Stimulated activated CD4-positive, alpha-beta T cell treated with anti-CD3 and anti-CD28 coated beads, TNF-alpha, amount 100 ng/mL, for 48 hours (primary cell): ENCODE results near the gene HDAC2.
A peak's percentile ranks its signal among the peaks of the same experiment; 100 is the strongest.
"Not testable (repeated sequence)": the region's sequence is repeated elsewhere in the genome, so short reads cannot be mapped to it uniquely, and the experiment has no call there.

Experiments used
- DNase-seq, 3 donors: peaks; one replicate each; pipeline ENCODE4 v3.0.0-alpha.2; 2020; ENCODE audit warnings: low read depth in 3 of 3

HDAC2 gene

DNA sequence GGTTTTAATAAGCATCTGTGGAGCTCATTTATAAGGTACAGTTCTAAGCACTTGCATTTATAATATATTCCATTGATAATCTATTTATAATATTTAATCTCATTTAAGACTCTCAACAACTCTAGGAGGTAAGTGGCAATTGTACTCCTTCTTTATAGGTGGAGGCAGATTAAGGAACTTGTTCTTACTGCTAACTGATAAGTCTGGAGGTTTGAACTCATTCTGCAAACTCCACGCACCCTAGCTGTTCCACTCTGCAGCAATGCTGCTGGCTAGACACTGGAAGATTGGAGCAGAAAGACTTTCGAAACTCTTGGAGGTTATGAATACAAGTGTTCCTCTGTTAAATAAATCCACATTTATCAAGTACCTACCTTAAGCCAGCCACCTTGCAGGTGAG is 793 bp upstream of the HDAC2 start:
- DNase-seq: no peak

DNA sequence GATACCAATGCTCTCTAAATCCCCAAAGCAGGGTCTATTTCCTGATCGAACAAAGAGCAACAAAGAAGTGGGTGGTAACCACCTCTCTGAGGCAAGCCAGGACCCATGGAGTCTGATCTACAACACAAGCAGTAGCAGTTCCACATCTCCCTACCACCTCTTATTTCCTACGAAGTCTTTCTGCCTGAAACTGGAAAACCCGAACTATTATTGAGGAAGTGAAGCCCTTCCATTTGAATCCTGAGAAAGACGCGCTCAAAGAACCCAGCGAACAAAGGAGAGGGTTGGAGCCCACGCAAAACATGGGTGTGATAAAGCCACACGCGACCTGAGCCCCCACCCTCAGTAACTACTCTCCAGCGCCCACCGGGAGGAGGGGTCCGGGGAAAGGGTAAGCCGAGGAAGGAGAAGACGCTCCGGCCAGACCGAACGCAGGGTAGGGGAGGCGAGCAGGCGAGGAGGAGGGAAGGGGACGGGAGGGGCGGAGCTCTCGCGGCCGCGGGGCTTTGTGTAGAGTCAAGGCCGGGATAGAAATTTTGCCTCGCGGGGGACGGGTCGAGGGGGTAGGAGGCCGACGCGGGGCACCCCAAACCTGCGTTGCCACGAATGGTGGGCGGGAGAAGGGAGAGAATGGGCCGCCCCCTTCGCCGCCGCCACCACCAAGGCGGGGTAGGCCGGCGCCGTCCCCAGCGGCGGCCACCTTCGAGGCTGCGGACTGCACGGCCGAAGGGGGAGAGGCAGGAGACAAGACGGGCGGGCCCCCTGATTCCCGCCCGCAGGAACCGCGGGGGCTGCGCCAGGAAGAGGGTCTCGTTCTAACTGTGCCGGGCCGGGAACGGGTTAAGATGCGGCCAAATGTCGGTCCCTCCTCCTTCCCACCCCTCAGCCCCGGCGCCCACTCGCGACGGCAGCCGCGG is 802 bp downstream of the HDAC2 start:
- DNase-seq: peak in 2 of 3 donors; percentile 23 to 39

GRCh38 chr6:113968472-113968871 is 2.5 kb downstream of the HDAC2 start:
- DNase-seq: no peak

GRCh38 chr6:113967777-113968176 is 3.2 kb downstream of the HDAC2 start:
- DNase-seq: no peak

GRCh38 chr6:113960795-113961194 is 10.2 kb downstream of the HDAC2 start:
- no peak for DNase-seq

DNA sequence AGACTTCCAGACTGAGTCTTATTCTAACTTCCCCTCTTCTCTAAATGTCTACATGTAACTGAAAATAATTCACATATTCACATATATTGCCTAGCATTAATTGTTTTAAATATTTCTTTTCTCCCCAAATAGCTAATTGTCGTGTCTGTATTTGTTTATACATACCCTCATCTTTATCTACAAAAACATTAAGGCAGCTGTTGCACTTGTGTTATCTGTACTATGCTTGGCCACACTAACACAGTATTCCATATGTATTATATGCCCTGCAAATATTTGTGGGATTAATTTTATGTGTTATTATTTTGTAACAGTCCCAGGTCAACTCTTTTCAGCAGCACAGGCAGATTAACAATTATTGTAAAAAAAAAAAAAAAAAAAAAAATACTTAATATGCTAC is 11.7 kb downstream of the HDAC2 start:
- DNase-seq: no peak

DNA sequence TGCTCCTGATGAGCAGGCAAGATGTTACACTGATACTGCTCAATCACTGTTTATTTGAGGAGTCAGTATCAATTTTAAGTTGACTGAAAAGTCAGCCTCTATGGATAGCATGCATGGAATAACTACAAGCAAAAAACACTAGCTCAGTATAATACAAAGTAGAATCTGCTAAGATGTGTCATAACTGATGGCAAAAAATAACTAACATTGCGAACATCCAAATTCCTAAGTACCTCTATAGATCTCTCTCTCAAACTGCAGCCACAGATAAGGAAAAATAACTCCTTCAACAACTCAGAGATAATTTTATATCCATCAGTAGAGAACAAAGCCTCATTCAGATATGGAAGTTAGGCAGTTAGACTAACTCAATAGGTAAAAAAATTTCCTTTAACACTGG is 16.3 kb downstream of the HDAC2 start:
- DNase-seq: no peak

DNA sequence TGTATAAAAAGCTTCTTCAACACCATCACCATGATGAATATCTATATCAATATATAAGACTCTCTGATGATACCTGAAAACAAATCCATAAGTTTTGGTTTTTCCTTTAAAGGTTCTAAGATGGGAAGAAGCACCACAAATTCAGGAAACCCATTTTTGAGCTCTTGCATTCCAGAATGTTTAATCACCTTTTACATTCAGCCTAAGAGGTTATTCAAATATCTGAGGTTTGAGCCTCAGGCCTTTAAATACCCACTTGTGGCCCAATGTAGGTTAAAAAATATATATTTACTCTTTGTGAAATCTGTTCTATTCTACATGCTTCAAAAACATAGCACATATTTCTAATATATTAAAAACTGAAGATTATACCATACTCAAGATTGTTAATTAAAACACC is 17.6 kb downstream of the HDAC2 start:
- no peak for DNase-seq

DNA sequence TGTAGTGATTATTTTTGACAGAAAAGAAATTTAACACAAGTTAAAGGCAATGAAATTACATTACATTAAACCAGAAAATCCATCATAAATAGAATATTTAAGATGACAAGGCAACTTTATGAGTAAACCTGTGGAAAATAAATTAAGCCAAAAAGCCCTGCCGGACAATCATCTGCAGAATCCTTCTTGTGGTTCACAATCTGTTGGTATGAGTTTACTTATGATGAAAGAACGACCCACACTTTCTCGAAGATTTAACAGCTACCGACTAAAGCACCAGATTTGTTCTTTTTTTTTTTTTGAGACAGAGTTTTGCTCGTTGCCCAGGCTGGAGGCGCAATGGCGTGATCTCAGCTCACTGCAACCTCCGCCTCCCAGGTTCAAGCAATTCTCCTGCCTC is 21.4 kb downstream of the HDAC2 start:
- DNase-seq: no peak

- DNase-seq: no peak
These were observed 26.2 kb downstream of the HDAC2 start for GRCh38 chr6:113944701-113945100.

DNA sequence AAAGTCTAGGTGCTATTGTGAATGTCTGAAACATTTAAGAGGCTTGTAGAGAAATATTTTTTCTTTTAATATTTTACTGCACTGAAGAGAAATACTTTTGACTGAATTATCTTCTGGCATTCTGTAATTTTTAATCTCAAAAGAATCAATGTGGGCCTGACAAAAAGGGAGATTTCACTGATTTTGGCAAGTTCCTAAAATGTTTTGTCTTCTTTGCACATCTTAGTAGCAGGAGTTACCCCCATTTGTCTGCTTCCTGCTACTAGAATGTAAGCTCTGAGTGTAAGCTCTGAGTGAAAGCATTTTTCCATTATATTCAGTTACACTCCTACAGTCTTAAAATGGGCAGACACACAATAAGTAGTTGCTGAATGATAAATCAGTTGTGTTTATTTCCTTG is 31.1 kb downstream of the HDAC2 start:
- no peak for DNase-seq

DNA sequence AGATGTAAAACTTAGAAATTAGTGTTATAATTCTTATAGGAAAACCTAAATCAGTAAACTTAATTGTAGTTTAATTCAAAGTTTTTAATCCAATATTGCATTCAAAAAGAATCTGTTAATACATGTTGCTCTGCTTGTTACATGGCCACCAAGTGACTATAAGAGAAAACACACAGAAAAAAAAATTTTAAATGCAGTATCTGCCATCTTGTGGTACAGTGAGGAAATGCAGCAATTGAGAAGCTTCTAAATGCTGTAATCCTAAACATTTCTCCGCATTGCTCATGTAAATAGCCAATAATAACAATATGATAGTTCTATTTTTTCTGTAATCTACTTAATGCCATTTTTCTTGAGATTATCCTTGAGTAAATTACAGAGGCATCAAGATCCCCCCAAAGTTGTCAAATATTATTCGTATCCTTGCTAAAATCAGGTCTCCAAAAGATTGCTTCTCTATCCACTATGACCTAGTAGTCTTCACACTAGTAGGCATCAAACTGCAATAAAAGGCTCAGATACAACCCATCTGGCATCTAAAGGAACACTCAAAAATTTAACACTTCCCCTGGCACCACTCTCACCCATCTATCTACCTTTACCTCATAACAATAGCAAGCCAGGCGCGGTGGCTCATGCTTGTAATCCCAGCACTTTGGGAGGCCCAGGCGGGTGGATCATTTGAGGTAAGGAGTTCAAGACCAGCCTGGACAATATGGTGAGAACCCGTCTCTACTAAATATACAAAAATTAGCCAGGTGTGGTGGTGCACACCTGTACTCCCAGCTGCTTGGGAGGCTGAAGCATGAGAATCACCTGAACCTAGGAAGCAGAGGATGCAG is 34.6 kb downstream of the HDAC2 start:
- DNase-seq: no peak

GRCh38 chr6:113934101-113934500 is 36.8 kb downstream of the HDAC2 start:
- DNase-seq: no peak

DNA sequence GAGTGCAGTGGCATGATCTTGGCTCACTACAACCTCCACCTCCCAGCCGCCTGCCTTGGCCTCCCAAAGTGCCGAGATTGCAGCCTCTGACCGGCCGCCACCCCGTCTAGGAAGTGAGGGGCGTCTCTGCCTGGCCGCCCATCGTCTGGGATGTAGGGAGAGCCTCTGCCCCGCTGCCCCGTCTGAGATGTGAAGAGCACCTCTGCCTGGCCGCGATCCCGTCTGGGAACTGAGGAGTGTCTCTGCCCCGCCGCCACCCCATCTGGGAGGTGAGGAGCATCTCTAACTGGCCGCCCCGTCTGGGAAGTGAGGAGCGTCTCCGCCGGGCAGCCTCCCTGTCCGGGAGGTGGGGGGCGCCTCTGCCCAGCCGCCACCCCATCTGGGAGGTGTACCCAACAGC is 39.0 kb downstream of the HDAC2 start:
- not testable (repeated sequence) for DNase-seq

DNA sequence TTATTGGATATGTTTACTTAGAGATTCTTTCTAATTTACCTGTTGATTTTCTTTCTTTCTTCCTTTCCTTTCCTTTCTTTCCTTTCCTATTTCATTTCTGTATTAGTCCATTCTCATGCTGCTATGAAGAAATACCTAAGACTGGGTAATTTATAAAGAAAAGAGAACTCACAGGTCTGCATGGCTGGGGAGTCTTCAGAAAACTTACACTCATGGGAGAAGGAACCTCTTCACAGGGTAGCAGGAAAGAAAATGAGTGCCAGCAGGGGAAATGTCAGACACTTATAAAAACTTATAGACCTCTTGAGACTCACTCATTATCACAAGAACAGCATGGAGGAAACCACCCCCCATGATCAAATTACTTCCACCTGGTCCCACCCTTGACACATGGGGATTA is 40.8 kb downstream of the HDAC2 start:
- DNase-seq: no peak

- no peak for DNase-seq
These were observed 43.9 kb downstream of the HDAC2 start for GRCh38 chr6:113927001-113927400.

DNA sequence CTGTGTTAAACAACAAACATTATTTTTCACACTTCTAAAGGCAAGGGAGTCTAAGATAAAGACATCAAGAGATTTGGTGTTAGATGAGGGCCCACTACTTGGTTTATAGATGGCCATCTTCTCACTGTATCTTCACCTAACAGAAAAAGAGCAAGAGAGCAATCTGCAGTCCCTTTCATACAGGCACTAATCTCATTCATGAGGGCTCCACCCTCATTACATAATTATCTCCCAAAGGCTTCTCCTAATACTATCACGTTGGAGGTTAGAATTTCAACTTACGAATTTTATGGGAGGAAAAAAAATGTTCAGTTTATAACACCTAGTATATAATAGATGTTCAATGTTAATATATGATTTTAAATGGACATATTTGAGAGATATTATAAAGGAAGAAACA is 45.6 kb downstream of the HDAC2 start:
- no peak for DNase-seq

- DNase-seq: no peak
These were observed 46.6 kb downstream of the HDAC2 start for GRCh38 chr6:113924312-113924723.

DNA sequence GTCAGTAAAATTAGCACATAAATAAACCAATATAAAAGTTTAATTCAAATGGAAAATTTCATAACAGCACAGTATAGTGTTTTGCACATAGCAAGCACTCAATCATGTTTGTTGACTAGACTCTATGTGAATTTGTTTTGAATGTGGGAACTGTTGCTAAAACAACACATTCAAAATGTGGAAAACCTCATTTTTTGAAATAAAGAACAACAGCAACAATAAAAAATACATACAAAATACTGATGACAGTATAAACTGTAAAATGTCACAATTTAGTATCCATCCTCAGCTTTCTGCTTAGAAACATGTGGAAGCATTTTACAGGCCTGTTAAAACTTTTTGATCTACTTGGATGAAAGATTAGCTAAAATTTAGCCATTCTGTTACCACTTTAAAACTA is 47.4 kb downstream of the HDAC2 start:
- no peak for DNase-seq

GRCh38 chr6:113921299-113921904 is 49.5 kb downstream of the HDAC2 start:
- DNase-seq: no peak

DNA sequence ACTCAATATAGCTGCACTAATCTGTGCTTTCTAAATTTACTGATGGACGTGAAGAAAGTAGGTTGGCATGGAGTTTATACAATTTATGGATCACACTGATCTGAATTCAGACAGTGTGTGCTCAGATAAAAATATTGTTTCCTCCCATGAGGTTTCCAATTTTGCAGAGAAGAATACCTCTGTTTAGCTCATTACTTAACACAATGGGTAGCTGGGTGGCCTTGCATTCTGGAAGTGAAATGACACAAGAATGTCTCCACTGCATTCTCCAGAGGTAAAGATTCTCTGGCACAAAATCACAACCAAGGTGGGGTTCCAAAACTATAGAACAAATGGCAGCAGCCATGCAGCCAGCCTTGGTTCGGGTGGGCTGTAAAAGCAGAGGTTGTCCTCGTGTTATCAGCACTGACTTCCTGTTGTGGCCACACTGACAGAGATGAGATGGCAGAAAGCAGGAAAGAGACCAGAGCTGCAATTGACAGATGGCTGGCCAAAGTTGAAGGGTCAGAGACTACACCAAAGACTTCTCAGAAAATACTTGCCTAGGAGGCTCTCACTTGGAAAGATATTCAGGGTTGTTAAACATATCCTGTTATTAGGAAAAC is 50.2 kb downstream of the HDAC2 start:
- no peak for DNase-seq

DNA sequence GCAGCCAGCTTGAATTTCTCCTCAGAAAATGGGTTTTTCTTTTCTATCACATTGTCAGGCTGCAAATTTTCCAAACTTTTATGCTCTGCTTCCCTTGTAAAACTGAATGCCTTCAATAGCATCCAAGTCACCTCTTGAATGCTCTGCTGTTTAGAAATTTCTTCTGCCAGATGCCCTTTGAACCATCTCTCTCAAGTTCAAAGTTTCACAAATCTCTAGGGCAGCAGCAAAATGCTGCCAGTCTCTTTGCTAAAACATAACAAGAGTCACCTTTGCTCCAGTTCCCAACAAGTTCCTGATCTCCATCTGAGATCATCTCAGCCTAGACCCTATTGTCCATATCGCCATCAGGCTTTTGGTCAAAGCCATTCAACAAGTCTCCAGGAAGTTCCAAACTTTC is 60.7 kb downstream of the HDAC2 start:
- not testable (repeated sequence) for DNase-seq
